GM19025 (cell line): ENCODE data around the gene NEU2.
"Not testable (repeated sequence)": the region's sequence is repeated elsewhere in the genome, so short reads cannot be mapped to it uniquely, and the experiment has no call there.

Experiments
- ATAC-seq: cut with Tn5 transposase; IDR thresholded peaks from one replicate; pipeline ENCODE4 v1.9.1; 2021; ENCODE audit warnings: mild to moderate bottlenecking, low read depth, moderate library complexity; ENCODE audit not compliant: unreplicated experiment

The NEU2 gene

GRCh38 chr2:233033672-233034071 is 1.2 kb downstream of the NEU2 start:
- ATAC-seq = no peak

- no peak for ATAC-seq
These were observed 1.8 kb downstream of the NEU2 start for GRCh38 chr2:233034091-233034882.

DNA sequence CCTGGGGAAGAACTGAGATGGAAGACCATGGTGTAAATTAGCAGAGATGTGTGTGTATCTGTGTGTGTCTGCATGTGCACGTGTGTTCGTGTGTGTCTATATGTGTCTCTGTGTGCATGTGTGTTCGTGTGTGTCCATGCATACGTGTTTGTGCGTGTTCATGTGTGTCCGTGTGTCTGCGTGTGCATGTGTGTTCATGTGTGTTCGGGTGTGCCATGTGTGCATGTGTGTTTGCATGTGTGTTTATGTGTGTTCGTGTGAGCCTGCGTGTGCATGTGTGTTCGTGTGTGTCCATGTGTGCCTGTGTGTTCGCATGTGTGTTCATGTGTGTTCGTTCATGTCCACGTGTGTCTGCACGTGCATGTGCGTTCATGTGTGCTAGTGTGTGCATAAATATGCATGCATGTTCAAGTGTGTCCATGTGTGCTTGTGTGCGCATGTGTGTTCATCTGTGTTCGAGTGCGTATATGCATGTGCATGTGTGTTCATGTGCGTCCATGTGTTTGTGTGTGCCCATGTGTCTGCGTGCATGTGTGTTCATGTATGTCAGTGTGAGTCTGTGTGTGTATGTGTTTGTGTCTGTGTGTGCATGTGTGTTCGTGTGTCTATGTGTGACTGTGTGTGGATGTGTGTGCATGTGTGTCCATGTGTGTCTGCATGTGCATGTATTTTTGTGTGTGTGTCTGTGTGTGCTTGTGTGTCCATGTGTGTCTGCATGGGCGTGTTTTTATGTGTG is 3.1 kb downstream of the NEU2 start:
- no peak for ATAC-seq

DNA sequence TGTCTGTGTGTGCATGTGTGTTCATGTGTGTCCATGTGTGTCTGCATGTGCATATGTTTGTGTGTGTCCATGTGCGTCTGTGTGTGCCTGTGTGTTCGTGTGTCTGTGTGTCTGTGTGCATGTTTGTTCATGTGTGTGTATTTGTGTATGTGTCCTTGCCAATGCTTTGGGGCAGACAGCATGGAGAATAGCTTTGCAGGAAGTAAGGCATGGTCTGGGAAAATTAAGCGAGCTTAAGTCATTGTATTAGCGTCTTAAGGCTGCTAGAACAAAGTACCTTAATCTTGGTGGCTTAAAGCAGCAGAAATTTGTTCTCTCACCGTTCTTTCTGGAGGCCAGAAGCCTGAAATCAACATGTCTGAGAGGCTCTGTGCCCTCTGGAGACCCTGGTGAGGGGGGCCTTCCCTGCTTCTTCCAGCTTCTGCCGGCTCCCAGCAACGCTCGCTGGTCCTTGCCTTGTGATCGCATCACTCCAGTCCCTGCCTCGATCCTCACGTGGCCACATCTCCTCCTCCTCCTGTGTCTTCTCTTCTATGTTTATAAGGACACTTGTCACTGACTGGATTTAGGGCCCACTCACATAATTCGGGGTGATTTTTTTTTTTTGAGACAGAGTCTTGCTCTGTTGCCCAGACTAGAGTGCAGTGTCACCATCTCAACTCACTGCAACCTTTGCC is 3.8 kb downstream of the NEU2 start:
- no peak for ATAC-seq

GRCh38 chr2:233037078-233037477 is 4.6 kb downstream of the NEU2 start:
- no peak for ATAC-seq

GRCh38 chr2:233039212-233039845 is 6.9 kb downstream of the NEU2 start:
- ATAC-seq = no peak

GRCh38 chr2:233039846-233040530 is 7.5 kb downstream of the NEU2 start:
- ATAC-seq = no peak

DNA sequence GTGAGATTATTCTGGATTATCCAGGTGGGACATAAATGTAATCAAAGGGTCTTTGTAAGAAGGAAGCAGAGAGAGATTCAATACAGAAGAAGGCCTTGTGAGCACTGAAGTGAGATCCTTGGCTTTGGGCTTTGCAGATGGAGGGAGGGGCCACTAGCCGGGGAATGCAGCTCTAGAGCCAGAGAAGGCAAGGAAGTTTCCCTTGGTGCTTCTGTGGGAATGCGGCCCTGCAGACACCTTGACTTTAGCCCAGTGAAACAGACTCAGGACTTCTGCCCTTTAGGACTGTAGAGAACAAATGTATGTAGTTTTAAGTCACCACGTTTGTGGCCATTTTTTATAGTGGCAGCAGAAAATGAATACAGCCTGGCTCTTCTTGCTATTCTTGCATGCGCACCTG is 8.1 kb downstream of the NEU2 start:
- no peak for ATAC-seq

GRCh38 chr2:233041722-233042323 is 9.4 kb downstream of the NEU2 start:
- no peak for ATAC-seq

- ATAC-seq = no peak
These were observed 10.1 kb downstream of the NEU2 start for GRCh38 chr2:233042549-233042948.

- ATAC-seq = no peak
These were observed 12.6 kb downstream of the NEU2 start for GRCh38 chr2:233044974-233045605.

- ATAC-seq = no peak
These were observed 14.7 kb downstream of the NEU2 start for GRCh38 chr2:233047206-233047605.

DNA sequence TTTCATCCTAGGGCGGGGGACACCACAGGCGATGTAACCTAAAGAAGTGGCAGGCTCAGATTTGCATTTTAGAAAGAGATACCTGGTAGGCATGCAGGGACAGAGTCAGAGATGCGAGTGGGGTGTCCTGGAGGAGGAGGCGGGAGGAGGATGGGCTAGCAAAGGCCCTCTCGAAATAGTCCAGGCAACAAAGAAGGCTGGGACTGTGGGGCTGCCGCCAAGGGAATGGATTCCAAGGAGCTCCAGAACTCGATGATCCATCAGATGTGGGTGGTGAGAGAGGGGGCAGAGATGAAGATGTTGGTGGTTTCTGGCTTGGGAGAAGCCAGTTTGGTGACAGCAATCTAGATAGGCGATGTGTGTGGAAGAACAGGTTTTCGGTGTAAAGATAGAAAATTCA is 15.2 kb downstream of the NEU2 start:
- no peak for ATAC-seq

DNA sequence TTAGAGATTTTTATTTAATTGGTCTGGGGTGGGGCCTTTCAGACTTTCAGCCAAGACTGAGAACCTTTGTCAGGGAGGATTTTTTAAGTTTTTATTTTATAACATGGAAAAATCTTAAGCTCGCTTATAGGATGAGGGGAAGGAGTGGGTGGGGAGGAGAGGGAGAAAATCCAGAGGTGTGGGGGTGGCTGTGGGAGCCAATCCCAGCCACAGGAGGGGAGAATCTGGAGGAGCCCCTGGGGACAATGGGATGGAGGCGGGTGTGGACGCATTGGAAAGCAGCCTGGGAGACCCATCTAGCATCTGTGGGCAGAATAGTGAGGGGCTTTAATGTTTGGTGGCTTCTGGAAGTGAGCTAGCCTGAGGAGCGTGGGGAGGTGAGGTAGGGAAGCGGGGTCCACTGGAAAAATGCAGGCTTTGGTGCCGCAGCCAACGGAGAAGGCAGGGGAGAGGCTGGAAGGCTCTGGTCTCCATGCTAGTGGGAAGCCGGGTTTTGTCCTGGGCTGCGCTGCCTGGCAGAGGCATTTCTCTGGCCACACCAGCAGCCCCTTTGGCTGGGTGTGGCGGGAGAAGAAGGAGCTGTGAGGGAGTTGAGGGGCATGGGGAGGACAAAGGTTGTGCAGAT is 16.2 kb downstream of the NEU2 start:
- no peak for ATAC-seq

- no peak for ATAC-seq
These were observed 16.8 kb downstream of the NEU2 start for GRCh38 chr2:233049194-233049761.

GRCh38 chr2:233051241-233052149 is 19.0 kb downstream of the NEU2 start:
- ATAC-seq = no peak

DNA sequence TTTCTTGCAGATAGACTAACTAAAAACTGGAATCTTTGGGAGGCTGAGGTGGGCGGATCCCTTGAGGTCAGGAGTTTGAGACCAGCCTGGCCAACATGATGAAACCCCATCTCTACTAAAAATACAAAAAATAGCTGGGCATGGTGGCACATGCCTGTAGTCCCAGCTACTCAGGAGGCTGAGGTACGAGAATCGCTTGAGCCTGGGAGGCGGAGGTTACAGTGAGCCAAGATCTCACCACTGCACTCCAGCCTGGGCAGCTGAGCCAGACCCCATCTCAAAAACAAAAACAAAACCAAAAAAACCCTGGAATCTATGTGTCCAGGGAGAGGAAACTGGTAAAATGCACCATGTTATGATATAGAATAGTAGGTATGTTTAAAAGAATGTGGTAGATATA is 20.0 kb downstream of the NEU2 start:
- ATAC-seq = not testable (repeated sequence)
